ENCODE data around the gene KCTD14.
A peak's percentile ranks its signal among the peaks of the same experiment; 100 is the strongest.
"Not testable (repeated sequence)": the region's sequence is repeated elsewhere in the genome, so short reads cannot be mapped to it uniquely, and the experiment has no call there.

Gene KCTD14

GRCh38 chr11:78048561-78048960 lies 25.5 kb upstream of the KCTD14 start:
- no peak for DNase-seq (ENCODE audit: low read depth in 2 of 3, low spot score in 2 of 3)

DNA sequence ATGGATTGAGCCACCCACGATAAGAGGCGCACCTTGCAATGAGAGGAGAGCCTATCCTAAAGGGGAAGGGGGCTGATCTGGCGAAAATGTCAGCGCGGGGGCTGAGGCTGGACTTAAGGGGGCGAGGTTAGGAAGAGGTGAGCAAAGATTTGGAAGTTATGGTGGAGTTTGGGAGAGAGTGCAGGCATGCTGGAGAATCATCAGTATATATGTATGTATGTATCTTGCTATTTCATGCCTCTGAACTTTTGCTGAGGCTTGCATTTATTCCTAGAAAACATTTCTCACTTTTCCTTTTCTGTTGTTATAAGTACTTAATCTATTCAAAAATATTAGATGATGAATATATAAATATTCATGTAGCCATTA lies 23.4 kb upstream of the KCTD14 start:
- no peak for DNase-seq (ENCODE audit: low read depth in 2 of 3, low spot score in 2 of 3)

- DNase-seq (ENCODE audit: low read depth in 2 of 3, low spot score in 2 of 3), result peak; percentile 52 to 69 (median 63)
Observed at GRCh38 chr11:78045851-78046485, 22.9 kb upstream of the KCTD14 start.

DNA sequence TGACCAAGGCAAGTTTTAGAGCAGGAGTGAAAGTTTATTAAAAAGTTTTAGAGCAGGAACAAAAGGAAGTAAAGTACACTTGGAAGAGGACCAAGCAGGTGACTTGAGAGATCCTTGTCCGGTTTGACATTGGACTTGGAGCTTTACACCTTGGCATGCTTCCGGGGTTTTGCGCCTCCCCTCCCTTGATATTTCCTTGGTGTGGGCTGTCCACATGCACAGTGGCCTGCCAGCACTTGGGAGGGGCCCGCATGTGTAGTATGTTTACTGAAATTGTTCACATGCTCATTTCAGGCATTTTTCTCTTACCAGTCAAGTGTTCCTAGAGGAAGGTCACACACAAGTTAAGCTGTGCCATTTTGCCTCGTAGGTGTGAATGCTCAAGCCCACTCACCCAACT lies 21.6 kb upstream of the KCTD14 start:
- DNase-seq (ENCODE audit: low read depth in 2 of 3, low spot score in 2 of 3), result no peak

DNA sequence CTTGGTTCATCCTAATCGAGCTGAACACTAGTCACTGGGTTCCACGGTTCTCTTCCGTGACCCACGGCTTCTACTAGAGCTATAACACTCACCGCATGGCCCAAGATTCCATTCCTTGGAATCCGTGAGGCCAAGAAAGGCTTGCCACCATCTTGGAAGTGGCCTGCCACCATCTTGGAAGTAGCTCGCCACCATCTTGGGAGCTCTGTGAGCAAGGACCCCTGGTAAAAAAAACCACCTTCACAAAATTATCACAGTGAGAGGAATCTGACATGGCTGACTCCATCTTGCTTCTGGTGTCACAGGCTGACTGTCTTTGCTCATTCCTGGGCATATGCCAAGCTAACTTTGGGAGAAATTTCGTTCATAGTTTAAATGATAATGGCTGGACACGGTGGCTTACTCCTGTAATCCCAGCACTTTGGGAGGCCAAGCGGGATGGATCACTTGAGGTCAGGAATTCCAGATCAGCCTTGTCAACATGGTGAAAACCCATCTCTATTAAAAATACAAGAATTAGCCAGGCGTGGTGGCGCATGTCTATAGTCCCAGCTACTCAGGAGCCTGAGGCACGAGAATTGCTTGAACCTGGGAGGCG lies 18.9 kb upstream of the KCTD14 start:
- DNase-seq (ENCODE audit: low read depth in 2 of 3, low spot score in 2 of 3), result no peak

- DNase-seq (ENCODE audit: low read depth in 2 of 3, low spot score in 2 of 3), result not testable (repeated sequence)
Observed at GRCh38 chr11:78041380-78041719, 18.3 kb upstream of the KCTD14 start.

GRCh38 chr11:78040691-78041379 lies 17.8 kb upstream of the KCTD14 start:
- no peak for DNase-seq (ENCODE audit: low read depth in 2 of 3, low spot score in 2 of 3)

- DNase-seq (ENCODE audit: low read depth in 2 of 3, low spot score in 2 of 3), result peak; percentile 6 to 23 (median 13)
Observed at GRCh38 chr11:78039919-78040671, 17.0 kb upstream of the KCTD14 start.

DNA sequence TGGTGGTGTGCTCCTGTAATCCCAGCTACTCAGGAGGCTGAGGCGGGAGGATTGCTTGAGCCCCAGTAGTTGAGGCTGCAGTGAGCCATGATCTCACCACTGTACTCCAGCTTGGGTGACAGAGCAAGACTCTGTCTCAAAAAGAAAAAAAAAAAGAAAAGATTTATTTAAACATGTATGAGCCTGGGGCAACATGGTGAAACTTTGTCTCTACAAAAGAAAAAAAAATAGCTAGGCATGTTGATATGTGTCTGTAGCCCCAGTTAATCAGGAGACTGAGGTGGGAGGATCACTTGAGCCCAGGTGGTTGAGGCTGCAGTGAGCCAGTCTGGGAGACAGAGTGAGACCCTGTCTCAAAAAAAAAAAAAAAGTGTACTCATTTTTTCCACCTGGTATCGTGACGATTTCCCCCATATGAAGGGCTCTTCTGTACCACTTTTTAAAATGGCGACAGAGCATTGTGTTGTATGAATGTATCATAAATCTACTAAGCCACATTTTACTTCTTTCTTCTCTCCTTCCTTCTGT lies 16.4 kb upstream of the KCTD14 start:
- no peak for DNase-seq (ENCODE audit: low read depth in 2 of 3, low spot score in 2 of 3)

- no peak for DNase-seq (ENCODE audit: low read depth in 2 of 3, low spot score in 2 of 3)
Observed at GRCh38 chr11:78038697-78039313, 15.7 kb upstream of the KCTD14 start.

- no peak for DNase-seq (ENCODE audit: low read depth in 2 of 3, low spot score in 2 of 3)
Observed at GRCh38 chr11:78037825-78038620, 14.9 kb upstream of the KCTD14 start.

DNA sequence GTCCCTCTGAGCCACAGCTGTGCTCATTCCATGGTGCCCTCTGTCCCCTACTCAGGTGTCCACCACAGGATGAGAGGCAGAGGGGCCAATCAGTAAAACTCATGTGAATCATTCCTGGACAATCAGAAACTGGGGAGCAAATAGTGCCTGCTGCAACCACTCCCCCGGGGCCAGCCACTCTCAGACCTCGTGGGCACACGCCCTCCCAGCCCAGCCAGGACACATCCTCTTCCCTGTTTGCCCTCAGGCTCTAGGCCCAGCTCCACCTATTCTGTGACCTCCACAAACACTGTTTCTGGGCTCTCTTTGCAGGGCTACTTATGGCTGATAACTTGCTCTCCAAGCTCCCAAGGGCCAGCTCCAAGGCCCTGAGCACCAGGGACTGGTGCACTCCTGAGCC lies 14.0 kb upstream of the KCTD14 start:
- DNase-seq (ENCODE audit: low read depth in 2 of 3, low spot score in 2 of 3), result no peak

GRCh38 chr11:78036313-78036712 lies 13.2 kb upstream of the KCTD14 start:
- no peak for DNase-seq (ENCODE audit: low read depth in 2 of 3, low spot score in 2 of 3)

DNA sequence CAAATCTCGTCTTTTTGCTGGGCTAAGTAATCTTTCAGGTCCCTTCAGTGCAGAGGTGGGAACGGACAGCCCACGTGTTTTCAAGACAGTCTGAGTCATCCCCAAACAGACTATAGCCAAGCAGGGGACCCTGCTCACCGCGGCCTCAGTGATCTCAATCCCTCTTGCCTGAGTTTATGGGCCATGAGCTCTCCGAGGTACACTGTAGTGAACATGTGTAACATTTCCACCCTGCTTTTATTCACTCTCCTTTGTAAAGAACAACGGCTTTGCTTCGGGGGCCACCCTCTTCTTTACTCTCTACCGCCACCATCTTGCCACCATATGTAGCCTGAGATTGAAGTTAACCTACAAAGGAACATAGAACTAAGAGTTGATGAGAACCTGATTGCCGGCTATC lies 11.5 kb upstream of the KCTD14 start:
- DNase-seq (ENCODE audit: low read depth in 2 of 3, low spot score in 2 of 3), result no peak

DNA sequence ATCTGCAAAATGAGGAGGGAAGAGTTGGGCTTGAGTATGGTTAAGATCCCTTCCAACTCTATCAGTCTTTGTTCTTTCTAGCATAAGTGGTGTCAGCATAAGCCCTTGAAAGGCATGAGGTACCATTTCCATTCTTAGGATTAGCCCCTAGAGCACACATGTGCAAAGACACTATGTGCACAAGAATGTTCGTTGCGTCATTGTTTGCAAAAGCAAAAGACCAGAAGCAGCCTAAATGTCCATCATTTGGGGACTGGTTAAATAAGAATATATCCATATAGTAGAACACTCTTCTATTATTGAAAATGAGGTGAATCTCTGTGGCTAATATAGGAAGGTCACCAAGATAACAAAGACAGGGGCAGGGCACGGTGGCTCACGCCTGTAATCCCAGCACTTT lies 10.0 kb upstream of the KCTD14 start:
- no peak for DNase-seq (ENCODE audit: low read depth in 2 of 3, low spot score in 2 of 3)

DNA sequence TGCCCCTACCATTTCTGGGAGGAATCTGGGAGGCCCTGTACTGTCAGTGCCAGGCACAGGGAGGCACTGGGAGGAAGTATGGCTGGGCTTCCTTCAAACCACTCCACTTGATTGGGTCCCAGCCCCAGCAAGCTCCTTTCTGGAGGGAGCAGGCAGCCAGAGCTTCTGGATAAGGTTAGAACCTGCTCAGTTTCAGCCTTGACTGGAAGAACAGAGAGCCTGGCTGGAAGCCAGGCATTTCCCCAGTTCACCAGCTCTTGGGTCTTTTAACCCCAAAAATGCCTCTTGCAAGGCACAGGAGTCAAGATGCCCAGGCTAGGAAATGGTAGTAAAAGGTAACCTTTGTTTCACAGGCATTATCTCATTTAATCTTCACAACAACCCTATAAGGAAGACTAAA lies 9.0 kb upstream of the KCTD14 start:
- no peak for DNase-seq (ENCODE audit: low read depth in 2 of 3, low spot score in 2 of 3)

DNA sequence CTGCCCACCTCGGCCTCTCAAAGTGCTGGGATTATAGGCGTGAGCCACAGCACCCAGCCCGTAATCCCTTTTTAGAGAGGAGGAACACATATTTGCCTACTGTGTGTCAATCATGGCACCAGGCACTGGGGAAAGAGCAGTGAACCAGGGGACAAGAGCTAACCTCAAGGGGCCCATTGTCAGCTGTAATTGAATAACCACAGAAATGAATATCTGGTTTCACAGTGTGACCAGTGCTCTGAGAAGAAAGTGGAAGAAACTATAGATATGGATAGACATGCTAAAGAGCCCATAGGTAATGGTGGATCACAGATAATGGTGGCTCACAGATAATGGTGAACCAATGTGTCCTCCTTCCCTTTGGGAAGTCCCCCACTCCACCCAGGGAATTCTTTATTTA lies 8.6 kb upstream of the KCTD14 start:
- DNase-seq (ENCODE audit: low read depth in 2 of 3, low spot score in 2 of 3), result no peak

- no peak for DNase-seq (ENCODE audit: low read depth in 2 of 3, low spot score in 2 of 3)
Observed at GRCh38 chr11:78030429-78031325, 7.6 kb upstream of the KCTD14 start.

DNA sequence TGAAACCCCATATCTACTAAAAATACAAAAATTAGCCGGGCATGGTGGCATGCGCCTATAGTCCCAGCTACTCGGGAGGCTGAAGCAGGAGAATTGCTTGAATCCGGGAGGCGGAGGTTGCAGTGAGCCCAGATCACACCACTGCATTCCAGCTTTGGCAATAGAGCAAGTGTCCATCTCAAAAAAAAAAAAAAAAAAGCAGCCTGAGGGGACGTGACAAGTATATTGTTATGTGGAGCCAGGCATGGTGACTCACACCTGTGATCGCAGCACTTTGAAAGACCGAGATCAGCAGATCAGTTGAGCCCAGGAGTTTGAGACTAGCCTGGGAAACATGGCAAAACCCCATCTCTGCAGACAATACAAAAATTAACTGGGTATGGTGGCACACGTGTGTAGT lies 5.3 kb upstream of the KCTD14 start:
- DNase-seq (ENCODE audit: low read depth in 2 of 3, low spot score in 2 of 3), result not testable (repeated sequence)

- DNase-seq (ENCODE audit: low read depth in 2 of 3, low spot score in 2 of 3), result no peak
Observed at GRCh38 chr11:78027759-78028158, 4.7 kb upstream of the KCTD14 start.

Measured in activated CD8-positive, alpha-beta memory T cell treated with anti-CD3 and anti-CD28 coated beads for 48 hours (primary cell).